GDM1 (cell line): Measurements from ENCODE around the gene SPDEF.

Experiments
- DNase-seq: peaks from one replicate; lab custom pipeline; 2025; lab: John Stamatoyannopoulos, UW

SPDEF gene

GRCh38 chr6:34583861-34584604, 27.9 kb upstream of the SPDEF start:
- DNase-seq = no peak

GRCh38 chr6:34583461-34583860, 27.3 kb upstream of the SPDEF start:
- DNase-seq = no peak

- DNase-seq = no peak
Observed at GRCh38 chr6:34581561-34581920, 25.4 kb upstream of the SPDEF start.

GRCh38 chr6:34580707-34581560, 24.8 kb upstream of the SPDEF start:
- DNase-seq = no peak

GRCh38 chr6:34578445-34579262, 22.5 kb upstream of the SPDEF start:
- no peak for DNase-seq

DNA sequence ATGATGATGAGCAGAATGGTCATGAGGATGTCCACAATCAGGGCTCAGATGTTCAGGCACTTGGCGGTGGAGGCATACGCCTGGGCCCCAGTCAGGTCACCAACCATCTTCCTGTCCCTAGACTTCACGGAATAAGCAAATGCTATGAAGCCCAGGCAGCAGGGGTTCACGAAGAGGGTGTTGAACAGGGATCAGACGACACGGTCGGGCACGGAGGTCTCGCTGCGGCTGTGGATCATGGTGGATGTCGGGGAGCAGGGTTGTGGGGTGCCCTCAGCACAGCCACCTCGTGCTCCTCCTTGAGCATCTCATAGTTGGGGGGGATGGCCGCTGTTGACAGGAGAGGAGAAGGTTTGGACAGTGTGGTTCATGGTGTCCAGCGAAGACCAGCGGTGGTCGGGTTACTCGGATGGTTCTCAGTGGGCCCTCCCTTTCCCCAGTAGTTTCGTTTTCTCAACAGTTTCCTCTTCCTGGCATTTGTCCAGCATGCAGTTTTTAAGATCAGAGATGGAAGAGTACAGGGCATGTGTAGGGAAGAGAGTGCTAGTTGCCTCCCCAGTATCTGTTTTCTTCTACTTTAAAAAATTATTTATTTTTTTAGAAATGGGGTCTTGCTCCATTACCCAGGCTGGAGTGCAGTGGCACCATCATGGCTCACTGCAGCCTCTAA, 20.3 kb upstream of the SPDEF start:
- no peak for DNase-seq

DNA sequence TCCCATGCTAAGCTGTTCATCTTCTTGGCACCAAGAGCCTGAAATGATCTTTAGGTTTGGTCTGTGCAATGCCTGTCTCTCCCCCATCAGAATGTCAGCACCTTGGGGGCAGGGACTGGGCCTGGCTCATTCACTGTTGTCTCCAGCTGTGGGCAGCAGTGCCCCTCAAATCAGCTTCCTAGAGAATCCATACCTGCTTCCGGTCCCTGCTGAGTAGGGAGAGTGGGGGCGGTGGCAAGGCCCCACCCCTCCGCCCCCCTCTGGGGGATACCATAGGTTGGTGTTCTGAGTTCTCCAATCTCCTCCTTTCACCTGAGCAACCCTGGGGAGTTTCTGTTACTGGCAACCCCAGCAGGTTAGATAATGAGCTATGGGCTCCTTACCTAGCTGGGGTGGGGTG, 19.2 kb upstream of the SPDEF start:
- no peak for DNase-seq

DNA sequence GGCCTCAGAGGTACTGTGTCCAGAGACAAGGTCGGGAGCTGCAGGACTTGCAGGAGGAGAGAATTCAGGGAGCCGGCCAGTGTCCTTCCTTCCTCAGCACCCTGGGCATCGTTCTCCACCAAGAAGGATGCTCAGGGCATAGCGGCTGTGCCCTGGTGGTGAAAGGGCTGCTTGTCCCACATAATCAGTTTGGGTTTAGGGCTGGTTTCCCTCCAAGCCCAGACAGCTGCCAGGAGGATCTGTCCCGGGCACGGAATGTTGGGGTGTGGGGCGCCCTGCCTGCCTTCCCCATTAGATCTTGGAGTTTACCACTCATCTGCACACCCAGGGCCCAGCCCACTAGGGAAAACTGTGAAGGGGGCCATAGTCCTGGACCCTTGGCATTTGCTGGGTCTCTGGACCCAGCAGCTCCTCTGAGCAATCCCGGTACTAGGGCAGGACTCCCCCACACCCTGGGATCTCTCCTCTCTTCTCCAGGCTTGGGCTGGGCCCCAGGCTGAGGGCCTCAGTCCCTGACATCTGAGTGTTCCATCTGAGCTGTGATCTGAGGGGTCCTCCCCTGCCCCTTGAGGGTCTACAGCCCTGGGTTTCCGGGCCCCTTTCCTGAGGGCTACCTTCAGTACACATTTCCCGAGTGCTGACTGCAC, 18.6 kb upstream of the SPDEF start:
- no peak for DNase-seq

DNA sequence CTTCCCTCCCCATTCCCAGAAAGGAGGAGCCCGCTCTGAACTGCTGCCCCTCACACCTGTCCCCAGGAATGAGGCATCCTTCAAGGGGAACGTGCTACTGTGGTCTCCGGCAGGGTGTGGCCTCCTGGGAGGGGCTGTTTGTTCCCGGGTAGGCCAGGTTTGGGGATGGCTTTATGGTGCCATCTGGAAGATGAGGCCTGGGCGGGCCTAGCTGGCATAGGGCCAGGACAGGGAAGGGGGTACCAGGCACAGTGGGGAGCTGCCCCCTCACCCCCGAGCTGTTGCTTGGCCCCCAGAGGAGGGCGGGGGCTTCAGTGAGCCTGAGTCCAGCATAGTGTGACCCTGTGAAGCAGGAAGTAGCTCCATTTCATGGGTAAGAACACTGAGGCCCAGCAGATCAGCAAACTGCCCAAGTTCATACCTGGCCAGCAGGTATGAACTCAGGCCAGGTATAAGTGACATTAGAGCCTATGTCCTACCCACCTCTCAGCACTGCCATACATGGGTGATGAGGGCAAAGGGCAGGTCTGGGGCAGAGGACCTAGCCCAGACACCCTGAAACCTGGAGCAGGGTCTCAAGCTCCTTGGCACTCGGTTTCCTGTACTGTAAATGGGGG, 17.5 kb upstream of the SPDEF start:
- DNase-seq = no peak

DNA sequence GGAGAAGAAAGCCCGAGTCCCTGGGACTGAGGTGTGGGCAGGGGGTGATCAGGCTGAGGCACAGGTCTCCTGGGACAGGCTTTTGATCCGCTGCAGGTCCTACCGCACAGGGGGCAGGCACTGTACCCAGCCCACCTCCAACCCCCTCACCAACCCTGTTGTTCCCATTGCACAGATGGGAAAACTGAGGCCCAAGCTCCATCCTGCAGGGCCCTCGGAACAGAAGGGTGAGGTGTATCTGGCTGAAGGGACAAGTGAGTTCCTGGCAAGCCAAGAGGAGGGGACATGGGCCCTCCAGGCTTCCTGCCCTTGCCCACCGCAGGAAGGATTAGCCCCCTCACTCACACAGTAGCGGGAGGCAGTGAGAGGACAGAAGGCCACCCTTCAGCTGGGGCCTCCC, 16.5 kb upstream of the SPDEF start:
- no peak for DNase-seq

- no peak for DNase-seq
Observed at GRCh38 chr6:34572021-34572420, 15.9 kb upstream of the SPDEF start.

DNA sequence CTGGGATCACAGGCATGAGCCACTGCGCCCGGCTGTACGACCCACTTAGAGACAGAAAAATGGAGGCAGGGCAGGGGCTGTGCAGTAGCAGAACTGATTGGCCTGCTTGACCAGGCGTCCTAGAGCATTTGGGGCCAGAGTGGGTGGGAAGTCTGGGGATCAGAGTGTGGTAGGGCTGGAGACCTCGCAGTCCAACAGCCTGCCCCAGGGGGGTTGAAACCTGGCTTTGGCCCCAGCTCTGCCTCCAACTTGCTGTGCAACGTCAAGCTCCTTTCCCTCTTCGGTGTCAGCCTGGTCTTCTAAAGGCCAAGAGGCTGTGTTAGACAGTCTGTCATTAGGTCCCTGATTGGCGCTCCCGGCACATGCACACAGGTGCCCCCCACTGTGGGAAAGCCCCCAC, 15.3 kb upstream of the SPDEF start:
- DNase-seq = no peak

GRCh38 chr6:34570066-34570833, 14.1 kb upstream of the SPDEF start:
- DNase-seq = no peak

GRCh38 chr6:34569361-34569973, 13.3 kb upstream of the SPDEF start:
- no peak for DNase-seq

DNA sequence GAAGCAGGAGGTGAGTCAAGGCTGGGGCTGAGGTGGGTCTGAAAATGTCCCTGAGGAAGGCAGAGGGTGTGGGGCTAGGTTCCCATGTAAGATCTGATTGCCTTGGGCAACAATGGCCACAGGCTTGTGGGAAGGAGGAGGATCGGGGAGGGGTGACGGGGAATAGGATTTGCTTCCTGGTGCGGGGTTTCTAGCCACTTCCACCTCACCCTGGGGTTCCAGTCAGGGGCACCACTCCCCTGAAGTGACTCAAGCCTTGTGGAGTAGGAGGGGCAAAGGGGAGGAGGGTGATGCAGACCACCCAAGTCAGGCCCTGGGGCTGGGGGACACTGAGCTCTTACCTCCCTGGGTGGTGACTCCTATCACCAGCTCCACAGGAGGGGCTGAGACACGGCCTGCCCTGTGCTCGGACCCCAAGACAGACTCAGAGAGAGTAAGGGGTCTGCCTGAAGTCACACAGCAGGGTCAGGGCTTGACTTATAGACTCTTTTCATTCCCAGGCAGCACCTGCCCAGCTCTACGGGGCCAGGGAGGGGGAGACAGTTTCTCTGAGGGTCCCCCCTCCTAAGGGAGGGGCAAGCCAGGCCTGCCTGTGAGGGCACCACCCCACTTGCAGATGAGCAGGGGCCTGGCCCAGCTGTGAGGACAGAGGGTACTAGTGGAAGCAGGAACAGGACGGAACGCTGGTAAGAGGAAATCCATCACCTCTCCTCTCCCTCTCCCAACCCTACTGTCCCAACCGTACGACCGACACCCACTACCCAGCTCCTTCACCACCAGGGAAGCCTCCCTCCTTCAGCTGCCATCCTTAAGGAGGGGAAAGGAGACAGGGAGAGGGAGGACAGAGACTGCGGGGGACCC, 12.4 kb upstream of the SPDEF start:
- no peak for DNase-seq

- DNase-seq = no peak
Observed at GRCh38 chr6:34566830-34567546, 10.9 kb upstream of the SPDEF start.

DNA sequence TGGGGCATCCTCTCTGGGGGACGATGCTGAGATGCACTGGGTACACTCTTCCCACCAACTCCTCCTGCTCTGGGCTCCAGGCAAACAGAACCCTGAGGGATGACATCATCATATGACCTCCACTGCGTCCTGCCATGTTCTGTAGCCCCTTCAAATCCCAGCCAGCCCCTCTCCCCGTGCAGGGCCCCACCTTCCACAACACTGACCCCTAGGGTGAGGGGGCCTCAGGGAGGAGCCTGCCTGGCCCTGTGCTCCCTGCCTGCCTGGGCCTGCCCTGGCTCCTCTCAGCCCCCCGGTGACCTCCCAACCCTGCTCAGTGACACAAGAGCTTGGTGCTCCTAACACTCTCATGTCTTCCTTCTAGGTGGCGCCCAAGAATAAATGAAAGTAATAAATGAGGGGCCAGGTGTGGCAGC, 9.6 kb upstream of the SPDEF start:
- DNase-seq = no peak

DNA sequence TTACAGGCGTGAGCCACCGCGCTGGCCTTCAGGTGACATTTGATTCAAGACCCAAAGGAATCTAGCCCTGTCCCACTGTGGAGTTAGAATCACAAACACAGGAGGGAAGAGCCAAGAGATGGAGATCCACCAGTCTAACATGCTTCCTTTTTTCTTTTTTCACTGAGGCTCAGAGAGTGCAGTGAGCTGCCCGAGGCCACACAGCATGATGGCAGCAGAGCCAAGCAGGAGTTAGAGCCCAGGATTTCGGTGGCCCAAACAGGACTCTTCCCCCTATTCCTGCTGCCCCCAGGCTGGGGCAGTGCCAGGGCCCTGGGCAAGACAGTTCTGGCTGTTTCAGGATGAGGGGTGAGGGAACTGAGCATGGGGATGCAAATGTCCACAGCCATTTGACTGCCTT, 8.1 kb upstream of the SPDEF start:
- no peak for DNase-seq
